ENCODE data around the gene GPATCH3.
"Not testable (repeated sequence)": the region's sequence is repeated elsewhere in the genome, so short reads cannot be mapped to it uniquely, and the experiment has no call there.

Gene GPATCH3

DNA sequence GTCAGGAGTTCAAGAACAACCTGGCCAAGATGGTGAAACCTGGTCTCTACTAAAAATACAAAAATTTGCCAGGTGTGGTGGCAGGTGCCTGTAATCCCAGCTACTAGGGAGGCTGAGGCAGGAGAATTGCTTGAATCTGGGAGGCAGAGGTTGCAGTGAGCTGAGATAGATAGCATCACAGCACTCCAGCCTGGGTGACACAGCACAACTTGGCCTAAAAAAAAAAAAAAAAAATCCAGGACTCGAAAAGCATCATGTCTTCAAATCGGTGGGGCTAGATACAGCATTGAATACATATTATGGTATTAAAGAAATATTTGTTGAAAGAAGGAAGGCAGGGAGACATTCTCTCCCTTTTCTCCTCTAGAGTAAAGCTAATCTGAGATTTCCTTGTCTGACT is 27.2 kb downstream of the GPATCH3 start:
- not testable (repeated sequence) for H3K27me3 ChIP-seq (ENCODE audit: control insufficient read depth, insufficient read depth, low read length, poor library complexity, severe bottlenecking); H3K36me3 ChIP-seq (ENCODE audit: control insufficient read depth, insufficient read depth, low read length); H3K9me3 ChIP-seq (ENCODE audit: control insufficient read depth, low read length); H3K4me1 ChIP-seq (ENCODE audit: control insufficient read depth, insufficient read depth, low read length); H3K4me3 ChIP-seq (ENCODE audit: insufficient read depth, low read depth, low read length); H3K27ac ChIP-seq (ENCODE audit: insufficient read depth, low read depth, low read length, poor library complexity, severe bottlenecking)
- WGBS, 2 experiments = 93% methylated on average over 2 of the region's 2 CpGs; no CpG with 5 or more reads in 1 of the 2 experiments

DNA sequence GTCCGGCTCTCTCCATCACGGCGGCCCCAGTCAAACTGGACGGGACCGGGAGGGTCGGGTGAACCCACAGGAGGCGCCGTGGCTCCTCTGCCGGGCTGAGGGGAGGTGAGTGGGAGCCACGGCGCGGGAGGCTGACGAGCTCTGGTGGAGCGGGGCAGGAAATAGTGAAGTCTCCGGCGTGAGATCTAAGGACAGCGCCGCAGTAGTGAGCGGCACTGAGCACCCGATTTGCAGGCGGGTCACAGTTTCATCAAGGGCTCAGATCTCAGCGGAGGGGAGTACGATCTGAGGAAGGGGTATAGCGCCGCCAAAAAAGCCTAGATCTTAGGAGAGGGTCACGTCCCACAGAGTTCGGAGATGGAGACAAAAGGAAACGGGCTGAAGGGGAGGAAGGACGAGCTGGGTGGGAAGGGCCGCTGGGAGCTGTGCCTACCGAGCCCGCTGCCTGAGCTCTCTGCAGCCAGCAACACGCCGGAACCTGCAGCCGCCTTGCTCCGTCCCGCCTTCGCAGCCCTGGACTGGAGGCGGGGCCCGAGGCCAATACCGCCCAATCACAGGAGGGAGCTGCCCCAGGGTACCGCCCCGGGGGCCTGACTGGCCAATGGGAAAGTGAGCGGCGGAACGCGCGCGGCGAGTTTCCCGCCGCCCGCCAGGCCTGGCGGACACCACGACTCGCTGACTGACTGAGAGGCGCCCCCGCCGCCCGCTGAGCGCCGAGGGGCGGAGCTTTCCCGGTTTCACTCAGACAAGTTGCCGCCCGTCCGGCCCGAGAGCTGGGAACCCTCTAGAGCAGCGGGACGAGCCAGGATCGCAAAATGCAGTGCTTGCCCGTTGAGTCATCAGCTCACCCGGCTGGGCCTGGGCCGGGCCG is 35.4 kb downstream of the GPATCH3 start:
- H3K36me3 ChIP-seq (ENCODE audit: control insufficient read depth, insufficient read depth, low read length) = no peaks in the 10 kb centered on the region
- H3K4me3 ChIP-seq (ENCODE audit: insufficient read depth, low read depth, low read length) = peak overlapping the region; percentile 59
- peaks cover 5% of the 10 kb centered on the region for H3K4me1 ChIP-seq (ENCODE audit: control insufficient read depth, insufficient read depth, low read length)
- H3K27me3 ChIP-seq (ENCODE audit: control insufficient read depth, insufficient read depth, low read length, poor library complexity, severe bottlenecking) = peaks cover 21% of the 10 kb centered on the region
- no peak overlapping the region for H3K27ac ChIP-seq (ENCODE audit: insufficient read depth, low read depth, low read length, poor library complexity, severe bottlenecking)
- H3K9me3 ChIP-seq (ENCODE audit: control insufficient read depth, low read length) = no peaks in the 10 kb centered on the region
- WGBS, 2 experiments = 1% methylated on average over 75 of the region's 75 CpGs

GRCh38 chr1:26863685-26864077 is 36.6 kb downstream of the GPATCH3 start:
- Histone ChIP-seq H3K27me3 (ENCODE audit: control insufficient read depth, insufficient read depth, low read length, poor library complexity, severe bottlenecking) (peaks cover 21% of the 10 kb centered on the region), H3K4me1 (ENCODE audit: control insufficient read depth, insufficient read depth, low read length) (peaks cover 5% of the 10 kb centered on the region), H3K36me3 (ENCODE audit: control insufficient read depth, insufficient read depth, low read length) (no peaks in the 10 kb centered on the region), H3K9me3 (ENCODE audit: control insufficient read depth, low read length) (no peaks in the 10 kb centered on the region), H3K27ac (ENCODE audit: insufficient read depth, low read depth, low read length, poor library complexity, severe bottlenecking) (no peak overlapping the region), H3K4me3 (ENCODE audit: insufficient read depth, low read depth, low read length) (no peak overlapping the region)
- WGBS, 2 experiments = 66 to 67% methylated on average over 20 of the region's 20 CpGs

DNA sequence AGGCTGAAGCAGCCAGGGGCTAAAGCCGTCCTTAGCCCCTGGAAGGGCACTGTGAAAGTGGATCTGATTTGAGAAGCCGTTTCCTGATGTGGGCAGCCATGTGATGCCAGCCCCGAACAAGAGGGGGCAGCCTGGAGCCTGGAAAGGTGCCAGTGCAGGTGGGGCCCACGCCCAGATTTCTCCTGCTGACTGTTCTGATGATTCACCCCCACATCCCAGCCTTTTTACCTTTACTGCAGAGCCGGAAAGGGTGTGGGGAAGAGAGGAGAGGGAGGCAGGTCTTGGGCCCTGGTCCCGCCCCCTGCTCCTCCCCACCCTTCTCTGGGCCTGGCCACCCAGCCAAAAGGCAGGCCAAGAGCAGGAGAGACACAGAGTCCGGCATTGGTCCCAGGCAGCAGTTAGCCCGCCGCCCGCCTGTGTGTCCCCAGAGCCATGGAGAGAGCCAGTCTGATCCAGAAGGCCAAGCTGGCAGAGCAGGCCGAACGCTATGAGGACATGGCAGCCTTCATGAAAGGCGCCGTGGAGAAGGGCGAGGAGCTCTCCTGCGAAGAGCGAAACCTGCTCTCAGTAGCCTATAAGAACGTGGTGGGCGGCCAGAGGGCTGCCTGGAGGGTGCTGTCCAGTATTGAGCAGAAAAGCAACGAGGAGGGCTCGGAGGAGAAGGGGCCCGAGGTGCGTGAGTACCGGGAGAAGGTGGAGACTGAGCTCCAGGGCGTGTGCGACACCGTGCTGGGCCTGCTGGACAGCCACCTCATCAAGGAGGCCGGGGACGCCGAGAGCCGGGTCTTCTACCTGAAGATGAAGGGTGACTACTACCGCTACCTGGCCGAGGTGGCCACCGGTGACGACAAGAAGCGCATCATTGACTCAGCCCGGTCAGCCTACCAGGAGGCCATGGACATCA is 37.2 kb downstream of the GPATCH3 start, which contains the start of gene SFN:
SFN (plus strand) TSS at position 369 of the 904 bp plus-strand sequence; CDS start at position 433, 64 bp downstream.
- Histone ChIP-seq H3K27ac (ENCODE audit: insufficient read depth, low read depth, low read length, poor library complexity, severe bottlenecking) (no peak within 1 kb of the TSS), H3K4me3 (ENCODE audit: insufficient read depth, low read depth, low read length) (peak within 1 kb of the TSS; percentile 59), H3K36me3 (ENCODE audit: control insufficient read depth, insufficient read depth, low read length) (no peaks in the 10 kb centered on the region), H3K27me3 (ENCODE audit: control insufficient read depth, insufficient read depth, low read length, poor library complexity, severe bottlenecking) (peaks cover 21% of the 10 kb centered on the region), H3K9me3 (ENCODE audit: control insufficient read depth, low read length) (no peaks in the 10 kb centered on the region), H3K4me1 (ENCODE audit: control insufficient read depth, insufficient read depth, low read length) (peaks cover 5% of the 10 kb centered on the region)
- 69 to 71% methylated on average over 37 of the region's 37 CpGs for WGBS, 2 experiments

GRCh38 chr1:26861889-26862378 is 38.3 kb downstream of the GPATCH3 start:
- H3K27ac ChIP-seq (ENCODE audit: insufficient read depth, low read depth, low read length, poor library complexity, severe bottlenecking) = no peak overlapping the region
- WGBS, 2 experiments = 90 to 93% methylated on average over 7 of the region's 7 CpGs
- H3K4me3 ChIP-seq (ENCODE audit: insufficient read depth, low read depth, low read length) = no peak overlapping the region

GRCh38 chr1:26861286-26861701 is 39.0 kb downstream of the GPATCH3 start:
- Histone ChIP-seq H3K4me1 (ENCODE audit: control insufficient read depth, insufficient read depth, low read length) (peaks cover 5% of the 10 kb centered on the region), H3K9me3 (ENCODE audit: control insufficient read depth, low read length) (no peaks in the 10 kb centered on the region), H3K36me3 (ENCODE audit: control insufficient read depth, insufficient read depth, low read length) (no peaks in the 10 kb centered on the region), H3K27me3 (ENCODE audit: control insufficient read depth, insufficient read depth, low read length, poor library complexity, severe bottlenecking) (peaks cover 21% of the 10 kb centered on the region), H3K27ac (ENCODE audit: insufficient read depth, low read depth, low read length, poor library complexity, severe bottlenecking) (no peak overlapping the region), H3K4me3 (ENCODE audit: insufficient read depth, low read depth, low read length) (no peak overlapping the region)
- 71 to 79% methylated on average over 5 of the region's 5 CpGs for WGBS, 2 experiments

More at GRCh38 chr1:26861889-26862378, 38.3 kb downstream of the GPATCH3 start:
- H3K36me3 ChIP-seq (ENCODE audit: control insufficient read depth, insufficient read depth, low read length) = no peaks in the 10 kb centered on the region
- peaks cover 21% of the 10 kb centered on the region for H3K27me3 ChIP-seq (ENCODE audit: control insufficient read depth, insufficient read depth, low read length, poor library complexity, severe bottlenecking)
- H3K9me3 ChIP-seq (ENCODE audit: control insufficient read depth, low read length) = no peaks in the 10 kb centered on the region
- H3K4me1 ChIP-seq (ENCODE audit: control insufficient read depth, insufficient read depth, low read length) = peaks cover 5% of the 10 kb centered on the region

DNA sequence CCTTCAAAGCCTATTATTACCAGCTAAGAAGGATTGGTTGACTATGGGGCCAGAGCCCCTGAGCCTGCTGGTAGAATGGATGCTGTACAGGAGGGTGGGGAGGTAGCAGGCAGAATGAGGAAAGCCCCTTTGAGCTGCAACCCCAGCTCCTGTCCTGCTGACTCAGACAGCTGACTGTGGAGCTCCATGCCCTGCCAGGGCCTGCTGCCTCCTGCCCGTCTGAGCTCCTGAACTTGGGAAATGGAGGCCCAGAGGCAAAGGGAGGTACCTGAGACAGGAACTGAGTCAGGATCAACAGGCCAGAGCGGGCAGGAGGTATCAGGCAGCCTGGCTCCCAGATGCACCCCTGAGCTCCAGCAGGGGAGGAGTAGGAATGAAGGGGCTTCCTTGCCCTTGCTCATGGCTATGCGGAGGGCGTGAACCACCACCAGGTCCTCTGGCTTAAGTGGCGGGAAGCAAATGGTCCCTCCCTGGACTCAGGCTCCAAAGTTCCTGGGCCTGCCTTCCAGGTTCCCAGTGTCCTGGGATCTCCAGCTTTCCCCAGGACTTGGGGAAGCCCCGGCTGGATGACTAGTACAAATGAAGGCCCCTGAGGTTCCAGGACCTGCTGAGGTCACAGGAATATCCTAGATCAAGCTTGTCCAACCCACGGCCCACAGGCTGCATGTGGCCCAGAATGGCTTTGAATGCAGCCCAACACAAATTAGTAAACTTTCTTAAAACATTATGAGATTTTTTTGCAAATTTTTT is 41.2 kb downstream of the GPATCH3 start:
- WGBS, 2 experiments = 92 to 95% methylated on average over 7 of the region's 7 CpGs
- Histone ChIP-seq H3K9me3 (ENCODE audit: control insufficient read depth, low read length) (no peaks in the 10 kb centered on the region), H3K4me1 (ENCODE audit: control insufficient read depth, insufficient read depth, low read length) (peaks cover 4% of the 10 kb centered on the region), H3K4me3 (ENCODE audit: insufficient read depth, low read depth, low read length) (no peak overlapping the region), H3K36me3 (ENCODE audit: control insufficient read depth, insufficient read depth, low read length) (peaks cover 5% of the 10 kb centered on the region), H3K27ac (ENCODE audit: insufficient read depth, low read depth, low read length, poor library complexity, severe bottlenecking) (no peak overlapping the region), H3K27me3 (ENCODE audit: control insufficient read depth, insufficient read depth, low read length, poor library complexity, severe bottlenecking) (peaks cover 17% of the 10 kb centered on the region)

DNA sequence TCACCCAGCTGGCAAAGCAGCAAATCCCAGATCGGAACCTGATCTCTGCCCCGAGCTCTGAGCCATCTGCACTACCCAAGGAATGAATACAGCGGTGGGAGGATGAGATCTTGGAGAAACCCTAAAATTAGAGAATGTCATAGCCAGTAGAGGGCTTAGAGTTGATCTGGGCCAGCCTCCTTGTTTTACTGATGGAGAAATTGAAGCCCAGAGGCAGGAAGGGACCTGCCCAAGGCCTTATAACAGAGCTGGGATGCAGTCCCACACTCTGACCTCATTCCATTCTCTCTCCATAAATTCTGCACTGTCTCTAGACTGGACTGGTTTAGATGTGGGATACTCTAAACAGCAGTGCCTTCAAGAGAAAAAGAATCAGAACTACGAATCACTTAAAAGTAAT is 42.1 kb downstream of the GPATCH3 start:
- peaks cover 13% of the 10 kb centered on the region for H3K36me3 ChIP-seq (ENCODE audit: control insufficient read depth, insufficient read depth, low read length)
- H3K27me3 ChIP-seq (ENCODE audit: control insufficient read depth, insufficient read depth, low read length, poor library complexity, severe bottlenecking) = peaks cover 8% of the 10 kb centered on the region
- WGBS, 2 experiments = 92 to 98% methylated on average over 4 of the region's 4 CpGs
- H3K27ac ChIP-seq (ENCODE audit: insufficient read depth, low read depth, low read length, poor library complexity, severe bottlenecking) = no peak overlapping the region
- no peaks in the 10 kb centered on the region for H3K4me1 ChIP-seq (ENCODE audit: control insufficient read depth, insufficient read depth, low read length)
- no peak overlapping the region for H3K4me3 ChIP-seq (ENCODE audit: insufficient read depth, low read depth, low read length)
- H3K9me3 ChIP-seq (ENCODE audit: control insufficient read depth, low read length) = no peaks in the 10 kb centered on the region

DNA sequence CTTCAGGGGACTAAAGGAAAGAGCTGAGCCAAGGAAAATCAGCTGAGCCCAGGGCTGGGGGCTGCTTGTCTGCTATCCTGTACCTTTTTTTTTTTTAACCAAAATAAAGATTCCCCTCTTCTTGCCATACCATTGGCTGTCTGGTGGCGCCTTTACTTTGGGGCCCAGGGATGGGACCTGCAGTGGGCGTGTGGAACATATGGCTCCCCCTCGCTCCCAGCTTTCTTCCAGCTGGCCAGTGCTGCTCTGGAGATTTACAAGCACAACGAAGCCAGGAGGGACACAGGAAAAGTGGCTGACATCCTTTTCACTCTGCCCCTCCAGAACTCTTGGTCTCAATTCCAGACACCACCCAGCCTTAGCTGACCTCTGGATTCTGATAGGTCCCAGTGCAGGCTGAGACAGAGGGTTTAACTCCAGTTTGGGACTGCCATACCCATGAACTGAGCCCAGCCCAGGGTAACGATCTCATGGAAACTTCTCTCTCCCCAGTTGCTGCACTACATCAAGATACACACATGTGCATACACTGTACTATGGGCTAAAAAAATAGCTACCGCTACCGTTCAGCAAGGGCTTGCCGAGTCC is 42.7 kb downstream of the GPATCH3 start:
- Histone ChIP-seq H3K9me3 (ENCODE audit: control insufficient read depth, low read length) (no peaks in the 10 kb centered on the region), H3K4me3 (ENCODE audit: insufficient read depth, low read depth, low read length) (no peak overlapping the region), H3K36me3 (ENCODE audit: control insufficient read depth, insufficient read depth, low read length) (peaks cover 13% of the 10 kb centered on the region), H3K27me3 (ENCODE audit: control insufficient read depth, insufficient read depth, low read length, poor library complexity, severe bottlenecking) (peaks cover 2% of the 10 kb centered on the region), H3K4me1 (ENCODE audit: control insufficient read depth, insufficient read depth, low read length) (no peaks in the 10 kb centered on the region), H3K27ac (ENCODE audit: insufficient read depth, low read depth, low read length, poor library complexity, severe bottlenecking) (no peak overlapping the region)
- WGBS, 2 experiments = 94% methylated on average over 8 of the region's 8 CpGs
